GM18505 (cell line): ENCODE measurements around the gene PTPRJ.
A peak's percentile ranks its signal among the peaks of the same experiment; 100 is the strongest.
"Not testable (repeated sequence)": the region's sequence is repeated elsewhere in the genome, so short reads cannot be mapped to it uniquely, and the experiment has no call there.

Source experiments
- ATAC-seq: cut with Tn5 transposase; IDR thresholded peaks from one replicate; pipeline ENCODE4 v1.9.1; 2021; ENCODE audit not compliant: unreplicated experiment
- POLR2A ChIP-seq: IDR thresholded peaks from 4 replicates; pipeline ENCODE4 v1.6.1; 2011; ENCODE audit warnings: borderline replicate concordance; ENCODE audit not compliant: insufficient read depth, insufficient read length; ENCODE audit errors: extremely low read depth

Gene PTPRJ

GRCh38 chr11:47980088-47980906, at the start of gene PTPRJ:
Gene PTPRJ, plus strand, starts transcription at chr11:47980559. Its CDS starts 354 bp downstream, at chr11:47980913.
- TF ChIP-seq POLR2A, result peak; percentile 12

GRCh38 chr11:47932544-47932943, 47.8 kb upstream of the PTPRJ start:
- no peak for ATAC-seq
- no peak for TF ChIP-seq POLR2A

More at GRCh38 chr11:47980088-47980906, at the start of gene PTPRJ:
- ATAC-seq, result peak; percentile 44

- not testable (repeated sequence) for ATAC-seq
Observed at GRCh38 chr11:47933797-47934196, 46.6 kb upstream of the PTPRJ start.

GRCh38 chr11:47938791-47939560, 41.4 kb upstream of the PTPRJ start:
- ATAC-seq, result no peak
- no peak for TF ChIP-seq POLR2A

GRCh38 chr11:47940904-47941649, 39.3 kb upstream of the PTPRJ start:
- TF ChIP-seq POLR2A, result no peak
- no peak for ATAC-seq

- no peak for TF ChIP-seq POLR2A
- no peak for ATAC-seq
Observed at GRCh38 chr11:47941907-47942558, 38.3 kb upstream of the PTPRJ start.

GRCh38 chr11:47943721-47944586, 36.4 kb upstream of the PTPRJ start:
- no peak for ATAC-seq
- no peak for TF ChIP-seq POLR2A

GRCh38 chr11:47944632-47945031, 35.7 kb upstream of the PTPRJ start:
- no peak for TF ChIP-seq POLR2A
- no peak for ATAC-seq

- ATAC-seq, result no peak
- no peak for TF ChIP-seq POLR2A
Observed at GRCh38 chr11:47946682-47947559, 33.4 kb upstream of the PTPRJ start.

GRCh38 chr11:47948137-47948536, 32.2 kb upstream of the PTPRJ start:
- no peak for TF ChIP-seq POLR2A
- ATAC-seq, result no peak

- ATAC-seq, result not testable (repeated sequence)
Observed at GRCh38 chr11:47949001-47949675, 31.2 kb upstream of the PTPRJ start.
